ENCODE measurements around the gene KAT2B. TPM values are rescaled to one million over a fixed set of nuclear protein-coding genes. Genes with fewer than 3 reads are reported as not detected.
A peak's percentile ranks its signal among the peaks of the same experiment; 100 is the strongest.

Gene KAT2B
- total and polyA plus RNA-seq, 8 donors = 8.2 to 21.6 (median 14.9) TPM

GRCh38 chr3:20052851-20053250, 12.6 kb downstream of the KAT2B start:
- 93 to 95% methylated on average over 7 of the region's 7 CpGs for WGBS, 2 donors
- H3K4me1 ChIP-seq = peaks cover 14 to 36% (median 19%) of the 10 kb centered on the region in 3 donors
- intact Hi-C loops (cut with DNase I) = no loop called here
- H3K9me3 ChIP-seq = no peaks in the 10 kb centered on the region
- FAIRE-seq (no peak), ATAC-seq (no peak), DNase-seq (no peak)
- H3K36me3 ChIP-seq = no peaks in the 10 kb centered on the region
- no peaks in the 10 kb centered on the region for H3K27me3 ChIP-seq
- no peak for TF ChIP-seq CTCF (IDR thresholded peaks at IDR 0.05)
- H3K27ac ChIP-seq = no peak overlapping the region
- no peak overlapping the region for H3K4me3 ChIP-seq

- Histone ChIP-seq H3K27ac (peak overlapping the region in 2 of 4 donors; percentile 8 to 41), H3K36me3 (no peaks in the 10 kb centered on the region), H3K4me1 (peaks cover 14 to 39% (median 19%) of the 10 kb centered on the region in 3 donors), H3K27me3 (no peaks in the 10 kb centered on the region), H3K4me3 (no peak overlapping the region), H3K9me3 (no peaks in the 10 kb centered on the region)
- intact Hi-C loops (cut with DNase I) = no loop called here
- no peak for TF ChIP-seq CTCF (IDR thresholded peaks at IDR 0.05)
- FAIRE-seq = no peak
- peak; percentile 79 to 87 (median 82) for ATAC-seq
- WGBS, 2 donors = 34 to 39% methylated on average over 4 of the region's 4 CpGs
- DNase-seq = peak in 4 of 6 donors; percentile 35 to 80 (median 44)
Observed at GRCh38 chr3:20054549-20054987, 14.3 kb downstream of the KAT2B start.

GRCh38 chr3:20055020-20055775, 15.0 kb downstream of the KAT2B start:
- Histone ChIP-seq H3K9me3 (no peaks in the 10 kb centered on the region), H3K4me1 (peaks cover 14 to 39% (median 19%) of the 10 kb centered on the region in 3 donors), H3K27ac (peak overlapping the region in 2 of 4 donors; percentile 8 to 41), H3K36me3 (no peaks in the 10 kb centered on the region), H3K27me3 (no peaks in the 10 kb centered on the region), H3K4me3 (no peak overlapping the region)
- intact Hi-C loops (cut with DNase I) = no loop called here
- TF ChIP-seq CTCF (IDR thresholded peaks at IDR 0.05) = no peak
- ATAC-seq (peak in 1 of 4 donors; percentile 2), FAIRE-seq (no peak), DNase-seq (no peak)
- WGBS, 2 donors = 74% methylated on average over 10 of the region's 10 CpGs

- ATAC-seq = no peak
- H3K36me3 ChIP-seq = no peaks in the 10 kb centered on the region
- WGBS, 2 donors = 63 to 65% methylated on average over 3 of the region's 3 CpGs
- no peak for TF ChIP-seq CTCF (IDR thresholded peaks at IDR 0.05)
- intact Hi-C loops (cut with DNase I) = no loop called here
- H3K27me3 ChIP-seq = no peaks in the 10 kb centered on the region
- H3K27ac ChIP-seq = peak overlapping the region in 1 of 4 donors; percentile 41
- no peak for DNase-seq
- H3K4me1 ChIP-seq = peaks cover 14 to 39% (median 19%) of the 10 kb centered on the region in 3 donors
- H3K9me3 ChIP-seq = no peaks in the 10 kb centered on the region
- FAIRE-seq = no peak
- no peak overlapping the region for H3K4me3 ChIP-seq
Observed at GRCh38 chr3:20055842-20056241, 15.6 kb downstream of the KAT2B start.
